ENCODE measurements around the gene AGAP1. TPM values are rescaled to one million over a fixed set of nuclear protein-coding genes. Genes with fewer than 3 reads are reported as not detected.

AGAP1 gene
- total RNA-seq, 1 donor from 2014 or later: 39.4 TPM

DNA sequence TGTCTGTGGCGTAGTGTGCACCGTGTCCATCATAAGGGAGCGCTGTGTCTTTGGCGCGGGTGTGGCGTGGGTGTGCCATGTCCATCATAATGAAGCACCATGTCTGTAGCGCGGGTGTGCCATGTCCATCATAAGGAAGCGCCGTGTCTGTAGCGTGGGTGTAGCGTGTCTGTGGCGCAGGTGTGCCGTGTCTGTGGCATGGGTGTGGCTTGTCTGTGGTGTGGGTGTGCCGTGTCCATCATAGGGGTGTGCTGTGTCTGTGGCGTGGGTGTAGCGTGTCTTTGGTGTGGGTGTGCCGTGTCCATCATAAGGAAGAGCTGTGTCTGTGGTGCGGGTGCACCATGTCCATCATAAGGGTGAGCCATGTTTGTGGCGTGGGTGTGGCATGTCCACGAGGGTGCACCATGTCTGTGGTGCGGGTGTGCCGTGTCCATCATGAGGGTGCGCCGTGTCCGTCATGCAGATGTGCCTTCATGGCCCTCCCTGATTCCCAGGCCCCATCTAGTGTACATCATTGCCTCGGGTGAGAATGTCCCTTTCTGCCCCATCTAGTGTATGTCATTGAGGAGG is 399.4 kb downstream of the AGAP1 start:
- Mint-ChIP-seq H3K9me3 (ENCODE audit: unreplicated experiment) (no peaks in the 10 kb centered on the region), H3K27me3 (ENCODE audit: low read depth, unreplicated experiment) (no peaks in the 10 kb centered on the region), H3K27ac (ENCODE audit: unreplicated experiment) (no peak overlapping the region), H3K36me3 (ENCODE audit: low read depth, unreplicated experiment) (peaks cover 41% of the 10 kb centered on the region), H3K4me1 (ENCODE audit: low read depth, unreplicated experiment) (no peaks in the 10 kb centered on the region), H3K4me3 (ENCODE audit: unreplicated experiment) (no peak overlapping the region)
- no peaks in the 10 kb centered on the region for H3K27me3 ChIP-seq (ENCODE audit: insufficient read depth, low read length)
- no peak for FAIRE-seq
- DNase-seq (ENCODE audit: low read depth): no peak
- no peaks in the 10 kb centered on the region for H4K20me1 ChIP-seq (ENCODE audit: insufficient read depth, low read length)
- H3K36me3 ChIP-seq (ENCODE audit: insufficient read depth, low read length): no peaks in the 10 kb centered on the region
- H3K9ac ChIP-seq (ENCODE audit: low read length): no peak overlapping the region
- no peaks in the 10 kb centered on the region for H3K9me3 ChIP-seq (ENCODE audit: insufficient read depth, low read depth, low read length)
- H3K27ac ChIP-seq (ENCODE audit: low read depth, low read length): no peak overlapping the region
- no peak overlapping the region for H3K4me3 ChIP-seq (ENCODE audit: insufficient read depth, low read depth, low read length)
- no peaks in the 10 kb centered on the region for H3K79me2 ChIP-seq (ENCODE audit: insufficient read depth, low read length)
- TF ChIP-seq EZH2 (IDR thresholded peaks at IDR 0.05; ENCODE audit: insufficient read depth, low read length) (no peak), CTCF (IDR thresholded peaks at IDR 0.05; ENCODE audit: insufficient read depth, low read depth, low read length) (no peak)
- H3K4me2 ChIP-seq (ENCODE audit: low read length): no peak overlapping the region
- H2AFZ ChIP-seq (ENCODE audit: low read depth, low read length): no peak overlapping the region
- no peaks in the 10 kb centered on the region for H3K4me1 ChIP-seq (ENCODE audit: insufficient read depth, low read length)

DNA sequence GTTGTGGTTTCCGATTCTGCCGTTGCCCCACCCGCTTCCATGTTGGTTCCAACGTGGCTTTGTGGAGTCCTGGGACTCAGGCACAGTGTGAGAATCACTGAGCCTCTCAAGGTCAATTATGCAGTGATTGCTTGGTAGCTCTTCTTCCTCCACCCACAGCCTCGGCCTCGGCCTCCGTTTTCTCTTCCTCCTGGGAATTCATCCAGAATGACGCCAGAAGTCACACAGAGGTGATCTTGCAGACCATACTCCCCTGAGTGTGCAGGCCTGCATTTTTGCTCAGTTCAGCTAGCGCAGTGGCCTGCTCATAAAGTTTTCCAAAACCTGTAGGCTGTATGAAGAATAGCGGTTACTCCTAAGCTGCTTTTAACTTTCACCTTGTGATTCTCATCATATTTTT is 401.0 kb downstream of the AGAP1 start:
- Histone ChIP-seq H3K4me2 (ENCODE audit: low read length) (no peak overlapping the region), H4K20me1 (ENCODE audit: insufficient read depth, low read length) (no peaks in the 10 kb centered on the region), H3K4me1 (ENCODE audit: insufficient read depth, low read length) (no peaks in the 10 kb centered on the region), H2AFZ (ENCODE audit: low read depth, low read length) (no peak overlapping the region), H3K79me2 (ENCODE audit: insufficient read depth, low read length) (no peaks in the 10 kb centered on the region), H3K9me3 (ENCODE audit: insufficient read depth, low read depth, low read length) (no peaks in the 10 kb centered on the region), H3K27me3 (ENCODE audit: insufficient read depth, low read length) (no peaks in the 10 kb centered on the region), H3K36me3 (ENCODE audit: insufficient read depth, low read length) (no peaks in the 10 kb centered on the region), H3K27ac (ENCODE audit: low read depth, low read length) (no peak overlapping the region), H3K4me3 (ENCODE audit: insufficient read depth, low read depth, low read length) (no peak overlapping the region), H3K9ac (ENCODE audit: low read length) (no peak overlapping the region)
- no peak overlapping the region for H3K27ac Mint-ChIP-seq (ENCODE audit: unreplicated experiment)
- H3K4me3 Mint-ChIP-seq (ENCODE audit: unreplicated experiment): no peak overlapping the region
- no peak for FAIRE-seq
- H3K4me1 Mint-ChIP-seq (ENCODE audit: low read depth, unreplicated experiment): peaks cover 3% of the 10 kb centered on the region
- DNase-seq (ENCODE audit: low read depth): no peak
- no peaks in the 10 kb centered on the region for H3K9me3 Mint-ChIP-seq (ENCODE audit: unreplicated experiment)
- TF ChIP-seq EZH2 (IDR thresholded peaks at IDR 0.05; ENCODE audit: insufficient read depth, low read length) (no peak), CTCF (IDR thresholded peaks at IDR 0.05; ENCODE audit: insufficient read depth, low read depth, low read length) (no peak)
- H3K27me3 Mint-ChIP-seq (ENCODE audit: low read depth, unreplicated experiment): no peaks in the 10 kb centered on the region
- peaks cover 30% of the 10 kb centered on the region for H3K36me3 Mint-ChIP-seq (ENCODE audit: low read depth, unreplicated experiment)

- no peaks in the 10 kb centered on the region for H3K9me3 Mint-ChIP-seq (ENCODE audit: unreplicated experiment)
- peaks cover 30% of the 10 kb centered on the region for H3K36me3 Mint-ChIP-seq (ENCODE audit: low read depth, unreplicated experiment)
- no peak for TF ChIP-seq EZH2 (IDR thresholded peaks at IDR 0.05; ENCODE audit: insufficient read depth, low read length)
- TF ChIP-seq CTCF (IDR thresholded peaks at IDR 0.05; ENCODE audit: insufficient read depth, low read depth, low read length): no peak
- Histone ChIP-seq H3K4me2 (ENCODE audit: low read length) (no peak overlapping the region), H3K79me2 (ENCODE audit: insufficient read depth, low read length) (no peaks in the 10 kb centered on the region), H3K27me3 (ENCODE audit: insufficient read depth, low read length) (no peaks in the 10 kb centered on the region), H2AFZ (ENCODE audit: low read depth, low read length) (no peak overlapping the region), H3K9ac (ENCODE audit: low read length) (no peak overlapping the region), H3K4me1 (ENCODE audit: insufficient read depth, low read length) (no peaks in the 10 kb centered on the region), H3K36me3 (ENCODE audit: insufficient read depth, low read length) (no peaks in the 10 kb centered on the region), H3K4me3 (ENCODE audit: insufficient read depth, low read depth, low read length) (no peak overlapping the region), H3K27ac (ENCODE audit: low read depth, low read length) (no peak overlapping the region), H3K9me3 (ENCODE audit: insufficient read depth, low read depth, low read length) (no peaks in the 10 kb centered on the region), H4K20me1 (ENCODE audit: insufficient read depth, low read length) (no peaks in the 10 kb centered on the region)
- no peak for DNase-seq (ENCODE audit: low read depth)
- FAIRE-seq: no peak
- H3K4me3 Mint-ChIP-seq (ENCODE audit: unreplicated experiment): no peak overlapping the region
- H3K27ac Mint-ChIP-seq (ENCODE audit: unreplicated experiment): no peak overlapping the region
- H3K27me3 Mint-ChIP-seq (ENCODE audit: low read depth, unreplicated experiment): no peaks in the 10 kb centered on the region
- peaks cover 9% of the 10 kb centered on the region for H3K4me1 Mint-ChIP-seq (ENCODE audit: low read depth, unreplicated experiment)
These were observed 402.2 kb downstream of the AGAP1 start for GRCh38 chr2:235896061-235896460.
